AG10803 (cell line): ENCODE data around the gene AKAP3.

Experiments used
- DNase-seq: peaks from one replicate; pipeline ENCODE4 v3.0.0; 2010; ENCODE audit warnings: low read depth
- H3K4me3 ChIP-seq: 2 replicates; pipeline ENCODE4 v1.5.1; 2011; ENCODE audit warnings: mild to moderate bottlenecking, low read length, control low read depth
- TF ChIP-seq, protein P1 (sequence below): conservative IDR thresholded peaks from 2 replicates; pipeline ENCODE4 v1.5.1; 2011; ENCODE audit warnings: mild to moderate bottlenecking, low read length, control low read depth, inconsistent platforms

AKAP3 gene

DNA sequence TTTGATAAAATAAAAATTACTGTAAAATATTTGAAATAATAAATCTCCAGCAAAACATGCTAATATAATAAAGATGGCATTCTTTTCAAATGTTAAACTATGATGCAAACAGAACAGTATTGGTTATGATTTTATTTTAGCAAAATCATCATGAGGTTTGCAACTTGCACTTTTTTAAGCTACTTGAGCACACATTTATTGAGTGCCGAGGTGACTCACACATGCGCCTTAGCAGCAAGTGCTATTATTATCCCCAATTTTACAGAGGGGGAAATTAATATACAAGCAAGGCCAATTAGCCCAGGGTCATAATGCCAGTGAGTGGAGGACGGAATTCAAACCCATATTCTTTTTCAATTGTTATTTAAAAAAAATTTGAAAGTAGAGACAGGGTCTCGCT lies 79.6 kb downstream of the AKAP3 start:
- H3K4me3 ChIP-seq = no peak overlapping the region
- TF ChIP-seq, protein P1, sequence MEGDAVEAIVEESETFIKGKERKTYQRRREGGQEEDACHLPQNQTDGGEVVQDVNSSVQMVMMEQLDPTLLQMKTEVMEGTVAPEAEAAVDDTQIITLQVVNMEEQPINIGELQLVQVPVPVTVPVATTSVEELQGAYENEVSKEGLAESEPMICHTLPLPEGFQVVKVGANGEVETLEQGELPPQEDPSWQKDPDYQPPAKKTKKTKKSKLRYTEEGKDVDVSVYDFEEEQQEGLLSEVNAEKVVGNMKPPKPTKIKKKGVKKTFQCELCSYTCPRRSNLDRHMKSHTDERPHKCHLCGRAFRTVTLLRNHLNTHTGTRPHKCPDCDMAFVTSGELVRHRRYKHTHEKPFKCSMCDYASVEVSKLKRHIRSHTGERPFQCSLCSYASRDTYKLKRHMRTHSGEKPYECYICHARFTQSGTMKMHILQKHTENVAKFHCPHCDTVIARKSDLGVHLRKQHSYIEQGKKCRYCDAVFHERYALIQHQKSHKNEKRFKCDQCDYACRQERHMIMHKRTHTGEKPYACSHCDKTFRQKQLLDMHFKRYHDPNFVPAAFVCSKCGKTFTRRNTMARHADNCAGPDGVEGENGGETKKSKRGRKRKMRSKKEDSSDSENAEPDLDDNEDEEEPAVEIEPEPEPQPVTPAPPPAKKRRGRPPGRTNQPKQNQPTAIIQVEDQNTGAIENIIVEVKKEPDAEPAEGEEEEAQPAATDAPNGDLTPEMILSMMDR = no peak
- no peak for DNase-seq

DNA sequence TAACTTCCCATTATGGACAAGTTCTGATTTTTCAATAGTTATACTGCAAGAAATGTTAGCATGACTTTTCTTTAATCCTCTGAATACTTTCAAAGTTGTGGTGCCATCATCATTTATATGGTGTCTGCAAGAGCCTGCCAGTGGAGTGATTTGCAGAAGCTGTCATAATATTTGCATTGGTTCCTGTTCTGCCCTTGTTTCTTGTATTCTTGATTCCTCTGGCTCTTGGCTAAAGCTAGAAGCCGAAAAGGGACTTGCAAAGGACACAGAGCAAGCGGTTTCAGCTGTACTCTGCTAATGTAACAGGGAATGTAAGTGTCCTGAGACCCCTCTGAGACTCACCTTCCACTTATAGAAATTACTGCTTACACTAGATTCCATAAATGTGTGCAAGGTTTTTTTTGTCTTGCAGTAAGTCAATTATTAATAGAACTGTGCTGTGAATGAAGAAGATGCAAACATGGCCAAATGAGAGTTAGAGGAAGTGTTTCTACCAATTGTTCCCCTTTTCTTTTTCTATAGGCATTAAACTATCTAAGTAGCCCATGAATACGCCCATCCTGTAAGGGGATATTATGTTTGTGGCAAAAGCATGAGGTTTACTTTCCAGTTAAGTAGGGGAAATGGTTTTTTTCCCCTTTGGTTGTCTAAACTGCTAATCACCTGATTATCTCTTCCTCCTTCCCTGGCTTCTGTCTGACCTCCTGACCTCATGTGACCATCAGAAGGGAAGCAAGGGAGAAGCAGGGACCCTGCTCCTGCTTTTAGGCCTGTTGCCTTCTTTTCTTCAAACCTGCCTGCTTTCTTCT lies 81.6 kb downstream of the AKAP3 start:
- DNase-seq = no peak
- TF ChIP-seq, protein P1 = no peak
- H3K4me3 ChIP-seq = no peak overlapping the region

DNA sequence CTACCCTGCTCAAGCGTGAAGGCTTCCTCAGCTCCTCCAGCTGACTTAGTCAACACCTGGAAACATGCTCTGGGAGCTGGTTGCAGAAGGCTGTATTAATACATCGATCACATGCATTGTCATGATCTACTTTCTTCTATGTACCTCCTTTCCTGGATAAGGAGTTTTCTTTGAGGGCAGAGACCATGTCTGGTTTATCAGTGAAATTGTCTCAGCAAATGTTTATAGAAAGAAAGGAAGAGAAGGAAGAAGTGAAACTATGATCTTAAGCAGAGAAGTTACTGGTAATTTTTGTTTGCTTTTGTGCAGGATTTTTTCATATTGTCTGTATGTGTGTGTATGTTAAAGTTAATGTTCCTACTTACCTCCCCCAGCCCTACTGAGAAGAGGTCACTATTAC lies 82.4 kb downstream of the AKAP3 start:
- no peak overlapping the region for H3K4me3 ChIP-seq
- TF ChIP-seq, protein P1 = no peak
- DNase-seq = no peak
